ENCODE measurements around the gene PRMT5.
A peak's percentile ranks its signal among the peaks of the same experiment; 100 is the strongest.

Gene PRMT5

DNA sequence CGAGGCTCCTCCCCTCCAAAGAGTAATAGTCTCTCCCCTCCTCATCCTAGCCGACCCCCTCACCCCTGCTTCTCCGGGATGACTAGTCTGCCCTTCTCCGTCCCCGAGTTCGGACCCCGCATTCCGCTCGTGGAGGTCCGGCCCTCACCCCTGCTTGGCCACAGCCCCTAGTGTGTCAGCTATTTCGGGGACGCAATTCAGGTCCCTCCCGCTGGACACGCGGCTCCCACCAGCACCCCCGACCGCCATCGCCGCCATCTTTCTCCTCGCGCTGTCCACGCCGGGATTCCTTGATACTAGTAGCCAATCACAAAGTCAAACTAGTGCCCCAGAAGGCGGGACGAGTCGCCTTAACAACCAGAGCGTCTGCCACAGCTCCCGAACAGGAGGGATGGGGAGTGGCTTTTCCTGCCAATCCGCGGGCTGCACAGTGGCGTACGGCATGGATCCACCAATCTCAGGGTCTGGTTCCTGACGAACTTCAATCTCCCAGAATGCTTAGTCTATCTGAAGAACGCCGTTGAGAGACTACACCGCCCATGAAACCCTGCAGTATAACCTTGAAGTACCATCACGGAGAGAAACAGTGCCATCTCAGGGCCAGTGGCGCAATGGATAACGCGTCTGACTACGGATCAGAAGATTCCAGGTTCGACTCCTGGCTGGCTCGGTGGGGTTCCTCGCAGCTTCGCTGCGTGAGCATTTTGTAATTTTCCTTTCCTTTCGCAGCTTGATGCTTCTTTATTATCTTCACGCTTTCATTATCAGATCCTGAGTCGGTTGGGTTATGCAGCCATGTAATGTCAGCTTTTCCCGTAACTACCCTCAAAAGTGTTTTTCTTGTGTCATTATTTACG lies at the start of gene PRMT5:
PRMT5 (minus strand) TSS at position 273 of the 857 bp plus-strand sequence; CDS start at position 258, 15 bp downstream.
- no peak for TF ChIP-seq EZH2phosphoT487 (IDR thresholded peaks at IDR 0.05; ENCODE audit: borderline replicate concordance, low read length)
- TF ChIP-seq CTCF (IDR thresholded peaks at IDR 0.05; ENCODE audit: low read depth, low read length, poor library complexity, severe bottlenecking), result no peak
- H3K9me2 ChIP-seq (replicated peaks; ENCODE audit: control insufficient read depth, low read length), result no peaks in the 10 kb centered on the region
- peak within 1 kb of the TSS; percentile 84 for H3K4me2 ChIP-seq (ENCODE audit: low read length)
- H3K4me1 ChIP-seq (ENCODE audit: control insufficient read depth, low read length), result peaks cover 32% of the 10 kb centered on the region
- H3K27me3 ChIP-seq (ENCODE audit: control insufficient read depth, low read length), result no peaks in the 10 kb centered on the region
- peaks cover 37% of the 10 kb centered on the region for H3K79me2 ChIP-seq (ENCODE audit: control insufficient read depth, low read length)
- H3K4me3 ChIP-seq (ENCODE audit: low read length), result peak within 1 kb of the TSS; percentile 99
- 0 out of 2 replicates have a peak, but pooled peaks cover 2% of the 10 kb centered on the region for H4K20me1 ChIP-seq (ENCODE audit: control insufficient read depth, insufficient read depth, low read depth, low read length)
- H3F3A ChIP-seq (ENCODE audit: control insufficient read depth, insufficient read depth), result peaks cover 24% of the 10 kb centered on the region
- peak within 1 kb of the TSS; percentile 61 for H3K27ac ChIP-seq (ENCODE audit: low read depth, low read length)
- peaks cover 45% of the 10 kb centered on the region for H3K36me3 ChIP-seq (ENCODE audit: control insufficient read depth, low read length)
- no peaks in the 10 kb centered on the region for H3K9me3 ChIP-seq (ENCODE audit: control insufficient read depth, insufficient read depth, low read length)

- peak overlapping the region; percentile 10; the same call in 1 of the 2 replicates for H3K4me2 ChIP-seq (ENCODE audit: low read length)
These were observed 49.3 kb upstream of the PRMT5 start for GRCh38 chr14:22978487-22978837.

DNA sequence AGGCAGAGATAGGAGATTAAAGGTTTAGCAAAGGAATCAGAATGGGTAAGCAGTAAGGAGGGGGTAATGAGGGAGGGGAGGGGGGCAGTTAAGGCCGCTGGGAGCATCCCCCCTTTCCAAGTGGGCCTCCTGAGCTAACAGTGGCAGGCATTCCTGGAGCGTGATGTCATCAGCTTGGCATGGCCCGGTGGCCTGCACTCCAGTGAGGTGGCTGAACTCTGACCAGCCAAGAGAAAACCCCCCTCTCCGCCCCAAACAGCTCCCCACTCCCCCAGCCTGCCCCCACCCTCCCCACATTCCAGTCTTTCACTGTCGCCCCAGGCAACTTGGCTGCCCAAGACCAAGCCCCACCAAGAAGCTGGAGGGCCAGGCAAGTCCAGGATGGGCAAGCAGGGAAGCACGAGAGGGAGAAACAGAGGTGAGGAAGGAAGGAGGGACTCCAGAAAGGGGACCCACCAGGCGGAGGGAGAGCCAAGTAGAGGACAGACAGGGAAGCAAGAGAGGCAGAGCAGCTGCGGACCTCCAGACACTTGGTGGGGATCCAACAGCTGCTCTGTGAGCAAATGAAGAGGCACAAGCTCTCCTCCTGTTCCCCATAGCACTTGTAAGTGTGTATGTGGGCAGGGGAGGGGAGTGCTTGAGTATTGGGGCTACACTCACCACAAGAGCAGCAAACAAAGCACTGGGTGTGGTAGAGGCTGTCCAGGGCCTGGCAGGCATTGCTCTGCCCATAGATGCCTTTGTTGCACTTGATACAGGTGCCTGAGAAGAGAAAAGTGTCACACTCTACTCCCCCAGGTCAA lies 48.7 kb upstream of the PRMT5 start:
- H3K36me3 ChIP-seq (ENCODE audit: control insufficient read depth, low read length), result 0 out of 2 replicates have a peak, but pooled peaks cover 3% of the 10 kb centered on the region
- H3K9me3 ChIP-seq (ENCODE audit: control insufficient read depth, insufficient read depth, low read length), result no peaks in the 10 kb centered on the region
- no peak overlapping the region for H3K27ac ChIP-seq (ENCODE audit: low read depth, low read length)
- H3K9me2 ChIP-seq (replicated peaks; ENCODE audit: control insufficient read depth, low read length), result no peaks in the 10 kb centered on the region
- H3K4me1 ChIP-seq (ENCODE audit: control insufficient read depth, low read length), result peaks cover 61% of the 10 kb centered on the region
- H4K20me1 ChIP-seq (ENCODE audit: control insufficient read depth, insufficient read depth, low read depth, low read length), result no peaks in the 10 kb centered on the region
- H3K27me3 ChIP-seq (ENCODE audit: control insufficient read depth, low read length), result peaks cover 3% of the 10 kb centered on the region; the same call in 1 of the 2 replicates
- no peaks in the 10 kb centered on the region for H3K79me2 ChIP-seq (ENCODE audit: control insufficient read depth, low read length)
- TF ChIP-seq EZH2phosphoT487 (IDR thresholded peaks at IDR 0.05; ENCODE audit: borderline replicate concordance, low read length), result no peak
- no peak for TF ChIP-seq CTCF (IDR thresholded peaks at IDR 0.05; ENCODE audit: low read depth, low read length, poor library complexity, severe bottlenecking)
- H3F3A ChIP-seq (ENCODE audit: control insufficient read depth, insufficient read depth), result 0 out of 2 replicates have a peak, but pooled peaks cover 9% of the 10 kb centered on the region
- peak overlapping the region; percentile 65; the same call in 1 of the 2 replicates for H3K4me3 ChIP-seq (ENCODE audit: low read length)
- peak overlapping the region; percentile 69; the same call in 1 of the 2 replicates for H3K4me2 ChIP-seq (ENCODE audit: low read length)

More at GRCh38 chr14:22978487-22978837, 49.3 kb upstream of the PRMT5 start:
- Histone ChIP-seq H4K20me1 (ENCODE audit: control insufficient read depth, insufficient read depth, low read depth, low read length) (no peaks in the 10 kb centered on the region), H3F3A (ENCODE audit: control insufficient read depth, insufficient read depth) (0 out of 2 replicates have a peak, but pooled peaks cover 9% of the 10 kb centered on the region), H3K79me2 (ENCODE audit: control insufficient read depth, low read length) (no peaks in the 10 kb centered on the region), H3K27me3 (ENCODE audit: control insufficient read depth, low read length) (peaks cover 3% of the 10 kb centered on the region; the same call in 1 of the 2 replicates), H3K27ac (ENCODE audit: low read depth, low read length) (no peak overlapping the region), H3K9me3 (ENCODE audit: control insufficient read depth, insufficient read depth, low read length) (no peaks in the 10 kb centered on the region), H3K36me3 (ENCODE audit: control insufficient read depth, low read length) (0 out of 2 replicates have a peak, but pooled peaks cover 3% of the 10 kb centered on the region), H3K4me1 (ENCODE audit: control insufficient read depth, low read length) (peaks cover 66% of the 10 kb centered on the region), H3K9me2 (replicated peaks; ENCODE audit: control insufficient read depth, low read length) (no peaks in the 10 kb centered on the region), H3K4me3 (ENCODE audit: low read length) (no peak overlapping the region)
- no peak for TF ChIP-seq CTCF (IDR thresholded peaks at IDR 0.05; ENCODE audit: low read depth, low read length, poor library complexity, severe bottlenecking)
